ENCODE data around the gene HILPDA. TPM values are rescaled to one million over a fixed set of nuclear protein-coding genes. Genes with fewer than 3 reads are reported as not detected.
"Not testable (repeated sequence)": the region's sequence is repeated elsewhere in the genome, so short reads cannot be mapped to it uniquely, and the experiment has no call there.

HILPDA gene
- total and polyA plus RNA-seq, 2 experiments from 2014 or later, result 38.5 to 57.5 TPM

DNA sequence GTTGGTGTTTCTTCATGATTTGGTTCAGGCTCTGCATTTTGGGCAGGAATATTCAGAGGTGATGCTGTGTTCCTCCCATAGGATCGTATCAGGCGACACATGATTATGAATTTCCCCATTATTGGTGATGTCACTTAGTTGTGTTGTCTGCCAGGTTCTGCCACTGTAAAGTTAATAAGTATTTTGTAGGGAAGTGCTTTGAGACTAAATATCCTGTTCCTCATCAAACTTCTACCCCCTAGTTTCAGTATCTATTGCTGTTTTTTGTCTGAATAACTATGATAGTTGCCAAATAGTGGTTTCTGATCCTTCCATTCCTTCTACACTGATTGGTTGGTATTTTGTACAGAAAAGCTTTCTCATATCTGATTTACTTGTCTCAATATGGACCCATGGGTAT, 49.7 kb downstream of the HILPDA start:
- H3K4me3 Mint-ChIP-seq; H3K9me2 ChIP-seq (ENCODE audit: insufficient read depth); H3K27ac Mint-ChIP-seq; H3F3A ChIP-seq (replicated peaks; ENCODE audit: low read depth); H3K36me3 ChIP-seq (ENCODE audit: insufficient read depth); H3K79me2 ChIP-seq (replicated peaks; ENCODE audit: insufficient read depth); H3K4me2 ChIP-seq; H3K27ac ChIP-seq (ENCODE audit: low read depth); H3K4me1 ChIP-seq (ENCODE audit: insufficient read depth); ATAC-seq; H2AFZ ChIP-seq; H4K20me1 ChIP-seq (replicated peaks; ENCODE audit: insufficient read depth); H3K27me3 ChIP-seq (ENCODE audit: insufficient read depth); H3K9me3 Mint-ChIP-seq; DNase-seq (ENCODE audit: low spot score); H3K4me3 ChIP-seq; H3K4me1 Mint-ChIP-seq; H3K27me3 Mint-ChIP-seq (ENCODE audit: insufficient read depth, low read depth, poor library complexity): not testable (repeated sequence)
- H3K36me3 Mint-ChIP-seq (ENCODE audit: low read depth), result peaks cover 18% of the 10 kb centered on the region

DNA sequence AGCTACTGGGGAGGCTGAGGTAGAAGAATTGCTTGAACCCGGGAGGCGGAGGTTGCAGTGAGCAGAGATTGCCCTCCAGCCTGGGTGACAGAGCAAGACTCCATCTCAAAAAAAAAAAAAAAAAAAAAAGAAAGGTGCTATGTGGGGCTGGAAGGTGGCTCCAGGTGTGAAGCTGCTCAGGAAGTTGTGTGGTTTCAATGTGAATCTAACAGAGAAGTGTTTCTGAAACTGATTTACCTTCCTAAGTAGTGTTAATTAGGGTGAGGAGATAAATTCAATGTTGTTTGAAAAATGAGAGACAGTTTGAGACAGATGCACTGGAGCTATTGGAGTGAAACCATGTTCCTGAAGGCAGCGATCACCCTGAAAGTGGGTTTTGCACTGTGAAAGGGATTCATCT, 51.1 kb downstream of the HILPDA start:
- H3K4me1 Mint-ChIP-seq; ATAC-seq; H3K4me2 ChIP-seq; H3K9me3 Mint-ChIP-seq; H3K27ac ChIP-seq (ENCODE audit: low read depth); H3K4me3 Mint-ChIP-seq; H3K9me2 ChIP-seq (ENCODE audit: insufficient read depth); H4K20me1 ChIP-seq (replicated peaks; ENCODE audit: insufficient read depth); DNase-seq (ENCODE audit: low spot score); H3F3A ChIP-seq (replicated peaks; ENCODE audit: low read depth); H3K4me1 ChIP-seq (ENCODE audit: insufficient read depth); H3K27me3 Mint-ChIP-seq (ENCODE audit: insufficient read depth, low read depth, poor library complexity); H3K36me3 ChIP-seq (ENCODE audit: insufficient read depth); H3K4me3 ChIP-seq; H3K79me2 ChIP-seq (replicated peaks; ENCODE audit: insufficient read depth); H3K36me3 Mint-ChIP-seq (ENCODE audit: low read depth); H2AFZ ChIP-seq; H3K27ac Mint-ChIP-seq; H3K27me3 ChIP-seq (ENCODE audit: insufficient read depth): not testable (repeated sequence)

DNA sequence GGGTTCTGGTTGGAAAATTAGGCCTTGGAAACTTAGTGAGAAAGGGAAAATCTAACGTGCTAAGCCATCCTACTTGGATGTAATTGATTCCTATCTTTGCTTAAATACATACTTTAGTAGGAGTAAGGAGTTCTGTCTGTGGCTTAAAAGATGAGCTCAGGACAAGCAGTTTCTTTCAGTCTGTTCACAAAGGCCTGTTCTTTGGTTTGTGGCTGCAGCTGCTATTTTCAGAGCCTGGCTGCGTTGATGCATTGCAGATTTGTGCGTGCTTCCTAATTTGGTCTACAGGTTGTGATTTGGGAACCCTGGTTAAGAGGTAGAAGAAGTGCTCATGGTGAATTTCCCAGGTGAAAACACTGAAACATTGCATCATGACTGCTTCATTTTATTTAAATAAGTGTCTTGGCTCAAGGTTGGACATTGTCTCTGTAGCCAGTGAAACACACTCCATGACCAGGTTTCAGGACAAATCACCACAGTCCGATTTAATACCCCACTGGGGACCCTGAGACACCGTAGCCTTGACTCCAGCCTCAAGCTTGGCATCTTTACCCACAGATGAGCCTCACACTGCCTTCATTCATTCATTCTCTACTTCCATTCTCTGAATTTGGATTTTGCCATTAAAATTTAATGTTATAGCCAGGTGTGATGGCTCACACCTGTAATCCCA, 51.8 kb downstream of the HILPDA start:
- H3K9me3 Mint-ChIP-seq, result not testable (repeated sequence)

More for the DNA sequence above, 51.8 kb downstream of the HILPDA start:
- not testable (repeated sequence) for H3K79me2 ChIP-seq (replicated peaks; ENCODE audit: insufficient read depth); H3K4me3 ChIP-seq; H3K4me1 ChIP-seq (ENCODE audit: insufficient read depth); H2AFZ ChIP-seq; ATAC-seq; H3K9me2 ChIP-seq (ENCODE audit: insufficient read depth); H3K36me3 Mint-ChIP-seq (ENCODE audit: low read depth); H3K27me3 ChIP-seq (ENCODE audit: insufficient read depth); H3F3A ChIP-seq (replicated peaks; ENCODE audit: low read depth); H3K27ac ChIP-seq (ENCODE audit: low read depth); H3K27ac Mint-ChIP-seq; DNase-seq (ENCODE audit: low spot score); H3K36me3 ChIP-seq (ENCODE audit: insufficient read depth); H3K4me1 Mint-ChIP-seq; H3K4me3 Mint-ChIP-seq; H3K4me2 ChIP-seq; H4K20me1 ChIP-seq (replicated peaks; ENCODE audit: insufficient read depth); H3K27me3 Mint-ChIP-seq (ENCODE audit: insufficient read depth, low read depth, poor library complexity)

Small RNA genes within 50 kb of the gene (small RNA-seq; reads per million reads assigned to genes)
- gene AC010655.1 (ENCODE audit: low replicate concordance), result not detected
- not detected for gene AC010655.2 (ENCODE audit: low replicate concordance)
- gene RF00017 (ENCODE audit: low replicate concordance), result not detected
- gene RNU7-54P (ENCODE audit: low replicate concordance), result not detected

Other genes starting within 250 kb of the HILPDA start
- not detected in 2 replicates for gene LEP, start 214.6 kb upstream of the HILPDA start, total RNA-seq (2014; rRNA removed; shearing (Covaris generic))
- gene LEP, start 214.6 kb upstream of the HILPDA start, polyA plus RNA-seq (2016; fragmentation: Nextera tagmentation; extraction: Ambion mirVana), result not detected in 2 replicates
- gene RBM28, start 112.0 kb upstream of the HILPDA start, total RNA-seq (2014; rRNA removed; shearing (Covaris generic)), result 24.3 and 29.2 TPM in 2 replicates
- 83.8 and 87.5 TPM in 2 replicates for gene RBM28, start 112.0 kb upstream of the HILPDA start, polyA plus RNA-seq (2016; fragmentation: Nextera tagmentation; extraction: Ambion mirVana)
- 0.56 and 1.0 TPM in 2 replicates for gene PRRT4, start 94.2 kb upstream of the HILPDA start, total RNA-seq (2014; rRNA removed; shearing (Covaris generic))
- 0.47 and 0.55 TPM in 2 replicates for gene PRRT4, start 94.2 kb upstream of the HILPDA start, polyA plus RNA-seq (2016; fragmentation: Nextera tagmentation; extraction: Ambion mirVana)
- 35.8 and 48.3 TPM in 2 replicates for gene IMPDH1, start 45.9 kb upstream of the HILPDA start, total RNA-seq (2014; rRNA removed; shearing (Covaris generic))
- 15.3 and 16.4 TPM in 2 replicates for gene IMPDH1, start 45.9 kb upstream of the HILPDA start, polyA plus RNA-seq (2016; fragmentation: Nextera tagmentation; extraction: Ambion mirVana)
- 48.3 and 72.0 TPM in 2 replicates for gene METTL2B, start 20.9 kb downstream of the HILPDA start, total RNA-seq (2014; rRNA removed; shearing (Covaris generic))
- 21.2 and 24.0 TPM in 2 replicates for gene METTL2B, start 20.9 kb downstream of the HILPDA start, polyA plus RNA-seq (2016; fragmentation: Nextera tagmentation; extraction: Ambion mirVana)
- 0.12 TPM in 1 of 2 replicates, not detected in the other for gene GARIN1A, start 216.4 kb downstream of the HILPDA start, total RNA-seq (2014; rRNA removed; shearing (Covaris generic))
- gene GARIN1A, start 216.4 kb downstream of the HILPDA start, polyA plus RNA-seq (2016; fragmentation: Nextera tagmentation; extraction: Ambion mirVana), result 0.10 TPM in 1 of 2 replicates, not detected in the other